HL-60 (cell line): ENCODE measurements around the gene MKLN1.

Experiments used
- CTCF ChIP-seq: IDR thresholded peaks from one replicate; pipeline ENCODE4 v1.5.1; 2011; ENCODE audit warnings: low read length, control low read depth, inconsistent platforms; ENCODE audit not compliant: insufficient read depth
- POLR2AphosphoS5 ChIP-seq: IDR thresholded peaks from 2 replicates; pipeline ENCODE4 v1.6.1; 2012; ENCODE audit warnings: low read depth

- TF ChIP-seq CTCF (no peak), POLR2AphosphoS5 (no peak)
Observed at GRCh38 chr7:131352032-131352431, 24.4 kb downstream of the MKLN1 start.
